Hepatocyte (in vitro differentiated cells): Measurements from ENCODE around the gene HINFP.

Experiments
- EZH2 ChIP-seq: fragments of 200-600 bp; sonication (generic); IDR thresholded peaks from 2 replicates; pipeline ENCODE4 v1.6.1; 2016; ENCODE audit warnings: antibody characterized with exemption, mild to moderate bottlenecking, borderline replicate concordance
- EZH2phosphoT487 ChIP-seq: fragments of 200-600 bp; sonication (generic); IDR thresholded peaks from one replicate; pipeline ENCODE4 v1.6.1; 2018; ENCODE audit warnings: antibody characterized with exemption, mild to moderate bottlenecking, low read depth, moderate library complexity; ENCODE audit not compliant: unreplicated experiment, severe bottlenecking
- TF ChIP-seq, protein P1 (sequence below): fragments of 200-600 bp; sonication (generic); IDR thresholded peaks from 2 replicates; pipeline ENCODE4 v1.5.1; 2016; ENCODE audit warnings: antibody characterized with exemption, mild to moderate bottlenecking; ENCODE audit not compliant: poor library complexity

DNA sequence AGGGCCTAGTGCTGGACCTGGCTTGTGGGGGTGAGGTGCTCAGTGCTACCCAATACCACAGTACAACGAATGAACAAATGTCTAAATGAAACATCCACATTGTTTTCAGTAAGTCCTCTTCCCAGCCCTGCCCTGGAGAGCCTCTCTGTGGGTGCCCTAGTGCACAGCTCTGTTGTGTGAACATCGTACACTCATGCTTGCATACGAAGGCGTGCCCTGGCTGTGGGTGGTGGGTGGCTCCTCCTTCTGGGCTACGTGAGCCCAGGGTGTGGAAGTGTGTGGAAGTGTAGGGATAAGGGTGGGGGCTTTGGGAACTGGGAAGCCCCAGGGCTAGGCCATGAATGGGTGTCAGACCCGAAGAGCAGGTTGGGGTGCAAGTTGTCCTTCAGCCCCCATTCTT is 46.6 kb downstream of the HINFP start:
- TF ChIP-seq, protein P1, sequence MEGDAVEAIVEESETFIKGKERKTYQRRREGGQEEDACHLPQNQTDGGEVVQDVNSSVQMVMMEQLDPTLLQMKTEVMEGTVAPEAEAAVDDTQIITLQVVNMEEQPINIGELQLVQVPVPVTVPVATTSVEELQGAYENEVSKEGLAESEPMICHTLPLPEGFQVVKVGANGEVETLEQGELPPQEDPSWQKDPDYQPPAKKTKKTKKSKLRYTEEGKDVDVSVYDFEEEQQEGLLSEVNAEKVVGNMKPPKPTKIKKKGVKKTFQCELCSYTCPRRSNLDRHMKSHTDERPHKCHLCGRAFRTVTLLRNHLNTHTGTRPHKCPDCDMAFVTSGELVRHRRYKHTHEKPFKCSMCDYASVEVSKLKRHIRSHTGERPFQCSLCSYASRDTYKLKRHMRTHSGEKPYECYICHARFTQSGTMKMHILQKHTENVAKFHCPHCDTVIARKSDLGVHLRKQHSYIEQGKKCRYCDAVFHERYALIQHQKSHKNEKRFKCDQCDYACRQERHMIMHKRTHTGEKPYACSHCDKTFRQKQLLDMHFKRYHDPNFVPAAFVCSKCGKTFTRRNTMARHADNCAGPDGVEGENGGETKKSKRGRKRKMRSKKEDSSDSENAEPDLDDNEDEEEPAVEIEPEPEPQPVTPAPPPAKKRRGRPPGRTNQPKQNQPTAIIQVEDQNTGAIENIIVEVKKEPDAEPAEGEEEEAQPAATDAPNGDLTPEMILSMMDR: no peak
- TF ChIP-seq EZH2 (no peak), EZH2phosphoT487 (no peak)
